COR-L47 (cell line): ENCODE data around the gene DHX15.
"Not testable (repeated sequence)": the region's sequence is repeated elsewhere in the genome, so short reads cannot be mapped to it uniquely, and the experiment has no call there.

Experiments used
- DNase-seq: peaks from one replicate; lab custom pipeline; 2025; lab: John Stamatoyannopoulos, UW

DHX15 gene

GRCh38 chr4:24544208-24544988, 40.0 kb downstream of the DHX15 start:
- no peak for DNase-seq

- DNase-seq, result no peak
Measured at GRCh38 chr4:24537025-24537424, 47.3 kb downstream of the DHX15 start.

GRCh38 chr4:24535399-24535798, 49.0 kb downstream of the DHX15 start:
- DNase-seq, result no peak

GRCh38 chr4:24533364-24533763, 51.0 kb downstream of the DHX15 start:
- DNase-seq, result no peak

- DNase-seq, result no peak
Measured at GRCh38 chr4:24529555-24529954, 54.8 kb downstream of the DHX15 start.

- DNase-seq, result no peak
Measured at GRCh38 chr4:24527371-24527770, 57.0 kb downstream of the DHX15 start.

- DNase-seq, result no peak
Measured at GRCh38 chr4:24521544-24521943, 62.8 kb downstream of the DHX15 start.

- no peak for DNase-seq
Measured at GRCh38 chr4:24519649-24520048, 64.7 kb downstream of the DHX15 start.

- no peak for DNase-seq
Measured at GRCh38 chr4:24517676-24518075, 66.7 kb downstream of the DHX15 start.

GRCh38 chr4:24516926-24517325, 67.4 kb downstream of the DHX15 start:
- DNase-seq, result no peak

GRCh38 chr4:24515698-24516097, 68.7 kb downstream of the DHX15 start:
- no peak for DNase-seq

GRCh38 chr4:24514808-24515207, 69.5 kb downstream of the DHX15 start:
- DNase-seq, result no peak

GRCh38 chr4:24513718-24514117, 70.6 kb downstream of the DHX15 start:
- DNase-seq, result no peak

GRCh38 chr4:24511371-24512063, 72.8 kb downstream of the DHX15 start:
- DNase-seq, result no peak

GRCh38 chr4:24510091-24510490, 74.3 kb downstream of the DHX15 start:
- no peak for DNase-seq

- no peak for DNase-seq
Measured at GRCh38 chr4:24508541-24508940, 75.8 kb downstream of the DHX15 start.

GRCh38 chr4:24507439-24507838, 76.9 kb downstream of the DHX15 start:
- no peak for DNase-seq

GRCh38 chr4:24503090-24503489, 81.3 kb downstream of the DHX15 start:
- DNase-seq, result not testable (repeated sequence)

- no peak for DNase-seq
Measured at GRCh38 chr4:24497221-24497620, 87.1 kb downstream of the DHX15 start.

- DNase-seq, result no peak
Measured at GRCh38 chr4:24496597-24496996, 87.8 kb downstream of the DHX15 start.

GRCh38 chr4:24495388-24495787, 89.0 kb downstream of the DHX15 start:
- DNase-seq, result no peak

GRCh38 chr4:24489870-24490269, 94.5 kb downstream of the DHX15 start:
- DNase-seq, result no peak

- peak; percentile 51 for DNase-seq
Measured at GRCh38 chr4:24488399-24489164, 95.8 kb downstream of the DHX15 start.
